ENCODE results near the gene GSTO2. TPM values are rescaled to one million over a fixed set of nuclear protein-coding genes. Genes with fewer than 3 reads are reported as not detected.

The GSTO2 gene
- total and polyA plus RNA-seq, 2 of the 13 experiments (the other 11 are each of a cell fraction or from before 2014, with no cell fraction given): 2.1 to 7.9 TPM

DNA sequence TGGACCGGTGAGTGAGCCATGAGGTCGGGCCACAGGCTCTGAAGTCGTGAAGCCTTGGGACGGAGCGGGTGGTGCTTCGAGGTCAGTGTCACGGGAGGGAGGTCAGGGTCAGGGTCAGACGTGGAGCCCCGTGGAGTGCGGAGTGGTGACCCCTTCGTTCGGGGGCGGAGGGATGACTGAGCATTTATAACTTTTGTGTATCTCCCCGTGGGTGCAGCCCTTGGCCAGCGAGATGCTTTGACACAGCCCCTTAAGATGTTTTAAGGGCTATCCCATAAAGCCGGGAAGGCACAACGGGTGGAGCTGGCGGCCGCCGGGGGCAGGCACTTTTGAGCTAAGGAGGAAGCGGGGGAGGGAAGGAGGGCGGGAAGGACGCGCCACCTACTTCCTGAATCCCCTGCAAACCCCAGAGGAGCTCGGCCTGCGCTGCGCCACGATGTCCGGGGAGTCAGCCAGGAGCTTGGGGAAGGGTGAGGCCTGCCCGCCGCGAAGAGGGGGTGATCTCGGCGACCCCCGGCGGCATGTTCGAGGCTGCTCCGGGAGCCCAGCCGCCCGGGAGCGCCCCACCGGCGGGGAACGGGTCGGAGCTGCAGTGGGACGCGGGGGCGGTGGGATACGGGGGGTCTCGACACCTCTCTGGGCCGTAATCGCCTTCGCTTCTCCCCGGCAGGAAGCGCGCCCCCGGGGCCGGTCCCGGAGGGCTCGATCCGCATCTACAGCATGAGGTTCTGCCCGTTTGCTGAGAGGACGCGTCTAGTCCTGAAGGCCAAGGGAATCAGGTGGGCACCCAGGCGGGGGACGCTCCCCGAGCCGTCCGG, 14.3 kb upstream of the GSTO2 start, which contains the start of gene GSTO1 (continued):
- TF ChIP-seq GATAD2A (CRISPR knock-in tag; IDR thresholded peaks at IDR 0.05) (peak; percentile 38; the same call in 1 of the 2 replicates), ARID2 (CRISPR knock-in tag; IDR thresholded peaks at IDR 0.05; ENCODE audit: borderline replicate concordance) (no peak), TBL1XR1 (IDR thresholded peaks at IDR 0.05; ENCODE audit: borderline replicate concordance, low read length, partially characterized antibody) (no peak), ZNF12 (CRISPR knock-in tag; IDR thresholded peaks at IDR 0.05) (no peak), SP2 (CRISPR knock-in tag; IDR thresholded peaks at IDR 0.05) (no peak), POLR2AphosphoS5 (IDR thresholded peaks at IDR 0.05; ENCODE audit: low read depth, low read length) (no peak), TGIF2 (CRISPR knock-in tag; IDR thresholded peaks at IDR 0.05) (0 out of 2 replicates have a peak, but pooled peaks have one; percentile 16), ZNF205 (CRISPR knock-in tag; IDR thresholded peaks at IDR 0.05) (no peak; the same call in 1 of the 2 replicates), MZF1 (CRISPR knock-in tag; IDR thresholded peaks at IDR 0.05; ENCODE audit: borderline replicate concordance) (no peak; the same call in 1 of the 2 replicates)
- TF ChIP-seq, protein P1, sequence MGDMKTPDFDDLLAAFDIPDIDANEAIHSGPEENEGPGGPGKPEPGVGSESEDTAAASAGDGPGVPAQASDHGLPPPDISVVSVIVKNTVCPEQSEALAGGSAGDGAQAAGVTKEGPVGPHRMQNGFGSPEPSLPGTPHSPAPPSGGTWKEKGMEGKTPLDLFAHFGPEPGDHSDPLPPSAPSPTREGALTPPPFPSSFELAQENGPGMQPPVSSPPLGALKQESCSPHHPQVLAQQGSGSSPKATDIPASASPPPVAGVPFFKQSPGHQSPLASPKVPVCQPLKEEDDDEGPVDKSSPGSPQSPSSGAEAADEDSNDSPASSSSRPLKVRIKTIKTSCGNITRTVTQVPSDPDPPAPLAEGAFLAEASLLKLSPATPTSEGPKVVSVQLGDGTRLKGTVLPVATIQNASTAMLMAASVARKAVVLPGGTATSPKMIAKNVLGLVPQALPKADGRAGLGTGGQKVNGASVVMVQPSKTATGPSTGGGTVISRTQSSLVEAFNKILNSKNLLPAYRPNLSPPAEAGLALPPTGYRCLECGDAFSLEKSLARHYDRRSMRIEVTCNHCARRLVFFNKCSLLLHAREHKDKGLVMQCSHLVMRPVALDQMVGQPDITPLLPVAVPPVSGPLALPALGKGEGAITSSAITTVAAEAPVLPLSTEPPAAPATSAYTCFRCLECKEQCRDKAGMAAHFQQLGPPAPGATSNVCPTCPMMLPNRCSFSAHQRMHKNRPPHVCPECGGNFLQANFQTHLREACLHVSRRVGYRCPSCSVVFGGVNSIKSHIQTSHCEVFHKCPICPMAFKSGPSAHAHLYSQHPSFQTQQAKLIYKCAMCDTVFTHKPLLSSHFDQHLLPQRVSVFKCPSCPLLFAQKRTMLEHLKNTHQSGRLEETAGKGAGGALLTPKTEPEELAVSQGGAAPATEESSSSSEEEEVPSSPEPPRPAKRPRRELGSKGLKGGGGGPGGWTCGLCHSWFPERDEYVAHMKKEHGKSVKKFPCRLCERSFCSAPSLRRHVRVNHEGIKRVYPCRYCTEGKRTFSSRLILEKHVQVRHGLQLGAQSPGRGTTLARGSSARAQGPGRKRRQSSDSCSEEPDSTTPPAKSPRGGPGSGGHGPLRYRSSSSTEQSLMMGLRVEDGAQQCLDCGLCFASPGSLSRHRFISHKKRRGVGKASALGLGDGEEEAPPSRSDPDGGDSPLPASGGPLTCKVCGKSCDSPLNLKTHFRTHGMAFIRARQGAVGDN (CRISPR knock-in tag; IDR thresholded peaks at IDR 0.05): peak; percentile 92
- TF ChIP-seq, protein P2, sequence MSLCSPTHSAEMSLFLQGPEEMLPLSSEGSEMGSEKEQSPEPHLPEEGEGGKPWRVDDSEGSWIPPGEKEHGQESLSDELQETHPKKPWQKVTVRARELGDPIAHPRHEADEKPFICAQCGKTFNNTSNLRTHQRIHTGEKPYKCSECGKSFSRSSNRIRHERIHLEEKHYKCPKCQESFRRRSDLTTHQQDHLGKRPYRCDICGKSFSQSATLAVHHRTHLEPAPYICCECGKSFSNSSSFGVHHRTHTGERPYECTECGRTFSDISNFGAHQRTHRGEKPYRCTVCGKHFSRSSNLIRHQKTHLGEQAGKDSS (CRISPR knock-in tag; IDR thresholded peaks at IDR 0.05; ENCODE audit: borderline replicate concordance, low read depth): peak; percentile 30; the same call in 1 of the 2 replicates
- TF ChIP-seq, protein P3, sequence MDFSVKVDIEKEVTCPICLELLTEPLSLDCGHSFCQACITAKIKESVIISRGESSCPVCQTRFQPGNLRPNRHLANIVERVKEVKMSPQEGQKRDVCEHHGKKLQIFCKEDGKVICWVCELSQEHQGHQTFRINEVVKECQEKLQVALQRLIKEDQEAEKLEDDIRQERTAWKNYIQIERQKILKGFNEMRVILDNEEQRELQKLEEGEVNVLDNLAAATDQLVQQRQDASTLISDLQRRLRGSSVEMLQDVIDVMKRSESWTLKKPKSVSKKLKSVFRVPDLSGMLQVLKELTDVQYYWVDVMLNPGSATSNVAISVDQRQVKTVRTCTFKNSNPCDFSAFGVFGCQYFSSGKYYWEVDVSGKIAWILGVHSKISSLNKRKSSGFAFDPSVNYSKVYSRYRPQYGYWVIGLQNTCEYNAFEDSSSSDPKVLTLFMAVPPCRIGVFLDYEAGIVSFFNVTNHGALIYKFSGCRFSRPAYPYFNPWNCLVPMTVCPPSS (IDR thresholded peaks at IDR 0.05): no peak
- TF ChIP-seq, protein P4, sequence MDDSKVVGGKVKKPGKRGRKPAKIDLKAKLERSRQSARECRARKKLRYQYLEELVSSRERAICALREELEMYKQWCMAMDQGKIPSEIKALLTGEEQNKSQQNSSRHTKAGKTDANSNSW (CRISPR knock-in tag; IDR thresholded peaks at IDR 0.05; ENCODE audit: borderline replicate concordance): no peak
- TF ChIP-seq, protein P5, sequence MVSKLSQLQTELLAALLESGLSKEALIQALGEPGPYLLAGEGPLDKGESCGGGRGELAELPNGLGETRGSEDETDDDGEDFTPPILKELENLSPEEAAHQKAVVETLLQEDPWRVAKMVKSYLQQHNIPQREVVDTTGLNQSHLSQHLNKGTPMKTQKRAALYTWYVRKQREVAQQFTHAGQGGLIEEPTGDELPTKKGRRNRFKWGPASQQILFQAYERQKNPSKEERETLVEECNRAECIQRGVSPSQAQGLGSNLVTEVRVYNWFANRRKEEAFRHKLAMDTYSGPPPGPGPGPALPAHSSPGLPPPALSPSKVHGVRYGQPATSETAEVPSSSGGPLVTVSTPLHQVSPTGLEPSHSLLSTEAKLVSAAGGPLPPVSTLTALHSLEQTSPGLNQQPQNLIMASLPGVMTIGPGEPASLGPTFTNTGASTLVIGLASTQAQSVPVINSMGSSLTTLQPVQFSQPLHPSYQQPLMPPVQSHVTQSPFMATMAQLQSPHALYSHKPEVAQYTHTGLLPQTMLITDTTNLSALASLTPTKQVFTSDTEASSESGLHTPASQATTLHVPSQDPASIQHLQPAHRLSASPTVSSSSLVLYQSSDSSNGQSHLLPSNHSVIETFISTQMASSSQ (IDR thresholded peaks at IDR 0.05; ENCODE audit: low read depth): no peak
- TF ChIP-seq, protein P5 (CRISPR knock-in tag; IDR thresholded peaks at IDR 0.05; ENCODE audit: borderline replicate concordance): peak; percentile 69; the same call in 1 of the 2 replicates
- TF ChIP-seq, protein P6, sequence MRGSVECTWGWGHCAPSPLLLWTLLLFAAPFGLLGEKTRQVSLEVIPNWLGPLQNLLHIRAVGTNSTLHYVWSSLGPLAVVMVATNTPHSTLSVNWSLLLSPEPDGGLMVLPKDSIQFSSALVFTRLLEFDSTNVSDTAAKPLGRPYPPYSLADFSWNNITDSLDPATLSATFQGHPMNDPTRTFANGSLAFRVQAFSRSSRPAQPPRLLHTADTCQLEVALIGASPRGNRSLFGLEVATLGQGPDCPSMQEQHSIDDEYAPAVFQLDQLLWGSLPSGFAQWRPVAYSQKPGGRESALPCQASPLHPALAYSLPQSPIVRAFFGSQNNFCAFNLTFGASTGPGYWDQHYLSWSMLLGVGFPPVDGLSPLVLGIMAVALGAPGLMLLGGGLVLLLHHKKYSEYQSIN (CRISPR knock-in tag; IDR thresholded peaks at IDR 0.05; ENCODE audit: borderline replicate concordance): no peak

Measured in HepG2 (cell line).